ENCODE measurements around the gene CIP2A.
A peak's percentile ranks its signal among the peaks of the same experiment; 100 is the strongest.

CIP2A gene

DNA sequence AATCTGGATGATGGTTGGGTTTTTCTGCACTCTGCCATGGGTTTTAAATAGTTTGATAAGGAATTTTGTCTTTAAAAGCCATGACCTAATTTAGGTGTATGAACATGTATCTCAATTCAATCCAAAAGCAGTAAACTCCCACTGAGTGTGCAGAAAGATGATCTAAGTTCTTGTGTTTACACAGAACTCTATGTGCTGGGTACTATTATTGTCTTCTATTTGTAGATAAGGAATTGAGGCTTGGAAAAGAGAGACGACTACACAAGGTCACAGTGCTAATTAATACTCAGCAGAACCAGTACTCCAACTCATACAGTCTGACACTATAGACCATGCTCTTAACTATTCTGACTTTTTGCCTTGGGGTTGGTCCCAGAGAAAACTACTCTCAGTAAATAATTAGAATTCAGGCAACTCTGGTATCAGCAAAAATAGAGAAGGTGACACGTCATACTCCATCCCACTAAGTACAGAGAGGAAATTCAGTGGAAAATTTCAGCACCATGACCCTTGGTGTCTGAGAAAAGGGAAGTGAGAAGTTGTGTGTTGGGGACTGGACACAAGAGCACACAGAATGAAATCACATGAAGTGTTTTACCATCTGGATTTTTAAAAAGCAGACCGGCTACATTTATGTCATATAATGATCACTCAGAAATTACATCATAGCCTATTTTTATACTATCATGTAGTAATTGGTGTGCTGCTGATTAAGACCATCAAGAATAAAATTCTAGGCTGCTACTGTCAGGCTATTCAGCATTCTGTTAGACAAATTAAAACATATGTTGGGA is 60.6 kb downstream of the CIP2A start:
- H3K4me3 ChIP-seq (ENCODE audit: low read depth, low read length), result no peak overlapping the region
- peak; percentile 36 for DNase-seq (ENCODE audit: low read depth)
- TF ChIP-seq, protein P1, sequence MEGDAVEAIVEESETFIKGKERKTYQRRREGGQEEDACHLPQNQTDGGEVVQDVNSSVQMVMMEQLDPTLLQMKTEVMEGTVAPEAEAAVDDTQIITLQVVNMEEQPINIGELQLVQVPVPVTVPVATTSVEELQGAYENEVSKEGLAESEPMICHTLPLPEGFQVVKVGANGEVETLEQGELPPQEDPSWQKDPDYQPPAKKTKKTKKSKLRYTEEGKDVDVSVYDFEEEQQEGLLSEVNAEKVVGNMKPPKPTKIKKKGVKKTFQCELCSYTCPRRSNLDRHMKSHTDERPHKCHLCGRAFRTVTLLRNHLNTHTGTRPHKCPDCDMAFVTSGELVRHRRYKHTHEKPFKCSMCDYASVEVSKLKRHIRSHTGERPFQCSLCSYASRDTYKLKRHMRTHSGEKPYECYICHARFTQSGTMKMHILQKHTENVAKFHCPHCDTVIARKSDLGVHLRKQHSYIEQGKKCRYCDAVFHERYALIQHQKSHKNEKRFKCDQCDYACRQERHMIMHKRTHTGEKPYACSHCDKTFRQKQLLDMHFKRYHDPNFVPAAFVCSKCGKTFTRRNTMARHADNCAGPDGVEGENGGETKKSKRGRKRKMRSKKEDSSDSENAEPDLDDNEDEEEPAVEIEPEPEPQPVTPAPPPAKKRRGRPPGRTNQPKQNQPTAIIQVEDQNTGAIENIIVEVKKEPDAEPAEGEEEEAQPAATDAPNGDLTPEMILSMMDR (IDR thresholded peaks at IDR 0.05; ENCODE audit: low read depth, low read length, missing control alignments), result no peak

DNA sequence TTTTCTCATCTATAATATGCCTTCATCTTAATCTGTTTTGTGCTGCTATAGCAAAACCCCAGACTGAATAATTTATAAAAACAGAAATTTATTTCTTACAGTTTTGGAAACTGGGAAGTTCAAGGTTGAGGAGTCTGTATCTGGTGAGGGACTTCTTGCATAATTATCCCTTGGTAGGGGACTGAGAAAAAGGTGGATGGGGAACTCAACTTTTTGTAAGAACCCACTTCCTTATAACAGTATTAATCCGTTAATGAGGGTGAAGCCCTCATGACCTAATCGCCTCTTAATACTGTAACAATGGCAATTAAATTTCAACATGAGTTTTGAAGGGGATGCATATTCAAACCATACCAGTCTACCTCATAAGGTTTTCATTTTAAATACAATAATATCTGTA is 61.4 kb downstream of the CIP2A start:
- TF ChIP-seq, protein P1 (IDR thresholded peaks at IDR 0.05; ENCODE audit: low read depth, low read length, missing control alignments), result no peak
- no peak for DNase-seq (ENCODE audit: low read depth)
- no peak overlapping the region for H3K4me3 ChIP-seq (ENCODE audit: low read depth, low read length)

DNA sequence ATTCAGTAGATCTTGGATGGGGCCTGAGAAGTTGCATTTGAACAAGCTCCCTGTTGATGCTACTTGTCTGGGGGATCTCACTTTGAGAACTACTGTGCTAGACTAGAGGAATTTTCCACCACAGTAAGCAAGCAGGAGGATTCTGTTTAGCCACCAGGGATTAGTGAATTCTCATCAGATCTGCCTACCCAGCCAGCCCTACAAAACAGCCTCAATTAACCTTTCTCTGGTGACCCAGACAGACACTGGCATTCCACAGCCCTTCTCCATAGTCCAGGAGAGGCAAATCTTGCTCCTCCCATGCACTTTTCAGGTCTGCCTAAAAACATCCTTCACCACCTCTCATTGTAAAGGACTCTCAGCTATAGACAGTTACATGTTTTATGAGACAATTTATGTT is 62.1 kb downstream of the CIP2A start:
- H3K4me3 ChIP-seq (ENCODE audit: low read depth, low read length), result no peak overlapping the region
- TF ChIP-seq, protein P1 (IDR thresholded peaks at IDR 0.05; ENCODE audit: low read depth, low read length, missing control alignments), result no peak
- DNase-seq (ENCODE audit: low read depth), result no peak

DNA sequence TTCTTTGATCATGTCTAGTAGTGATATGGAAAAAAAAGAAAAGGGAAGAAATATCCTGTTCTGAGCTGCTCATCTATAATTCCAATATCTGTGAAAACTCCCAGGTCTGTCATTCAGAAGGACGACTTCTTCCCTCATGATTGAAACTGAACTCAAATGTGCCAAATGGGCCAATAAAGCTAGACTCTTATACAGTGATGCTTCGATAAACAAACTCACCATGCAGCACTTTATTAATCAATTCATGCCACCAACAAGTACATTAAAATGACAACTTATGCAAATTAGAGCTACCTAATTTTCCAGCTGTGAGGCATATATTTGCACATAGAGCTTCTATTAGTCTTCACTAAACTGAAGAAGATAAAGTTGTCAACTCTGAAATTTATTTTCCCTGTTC is 63.3 kb downstream of the CIP2A start:
- H3K4me3 ChIP-seq (ENCODE audit: low read depth, low read length), result no peak overlapping the region
- TF ChIP-seq, protein P1 (IDR thresholded peaks at IDR 0.05; ENCODE audit: low read depth, low read length, missing control alignments), result no peak
- DNase-seq (ENCODE audit: low read depth), result no peak

DNA sequence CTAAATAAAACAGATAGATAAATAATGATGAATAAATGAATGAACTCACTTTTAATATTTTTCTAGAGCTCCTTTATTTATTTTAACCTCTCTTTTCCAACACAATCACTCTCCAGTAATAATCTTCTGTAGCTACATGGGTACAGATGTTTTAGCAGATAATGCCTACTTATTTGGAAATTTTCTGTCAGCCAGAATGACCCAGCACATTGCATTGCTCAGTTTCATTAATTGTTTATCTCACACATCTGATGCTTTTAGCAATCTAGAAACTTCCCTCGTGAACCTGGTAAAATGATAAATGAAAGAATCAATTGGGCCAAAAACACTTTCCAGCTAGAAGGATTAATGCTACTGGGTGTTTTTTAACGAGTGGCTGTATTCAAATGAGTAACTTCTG is 64.0 kb downstream of the CIP2A start:
- TF ChIP-seq, protein P1 (IDR thresholded peaks at IDR 0.05; ENCODE audit: low read depth, low read length, missing control alignments), result no peak
- no peak overlapping the region for H3K4me3 ChIP-seq (ENCODE audit: low read depth, low read length)
- no peak for DNase-seq (ENCODE audit: low read depth)

DNA sequence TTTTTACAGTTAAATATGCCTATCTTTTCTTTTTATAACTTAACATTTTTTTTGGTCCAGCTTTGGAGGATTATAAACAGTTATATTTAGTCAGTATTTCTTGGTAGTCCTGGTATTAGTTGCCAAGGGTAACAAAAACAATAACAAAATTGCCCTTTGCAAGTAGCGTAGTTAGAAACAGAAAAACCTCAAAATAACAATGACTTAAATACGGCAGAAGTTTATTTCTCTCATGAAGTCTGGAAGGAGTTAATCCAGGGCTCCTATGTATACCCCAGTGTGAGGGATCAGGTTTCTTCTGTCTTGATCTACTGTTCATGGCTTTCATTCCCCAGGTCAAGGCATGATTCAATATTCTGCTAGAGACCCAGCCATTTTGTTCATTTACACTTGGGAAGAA is 64.7 kb downstream of the CIP2A start:
- TF ChIP-seq, protein P1 (IDR thresholded peaks at IDR 0.05; ENCODE audit: low read depth, low read length, missing control alignments), result no peak
- no peak for DNase-seq (ENCODE audit: low read depth)
- H3K4me3 ChIP-seq (ENCODE audit: low read depth, low read length), result no peak overlapping the region

DNA sequence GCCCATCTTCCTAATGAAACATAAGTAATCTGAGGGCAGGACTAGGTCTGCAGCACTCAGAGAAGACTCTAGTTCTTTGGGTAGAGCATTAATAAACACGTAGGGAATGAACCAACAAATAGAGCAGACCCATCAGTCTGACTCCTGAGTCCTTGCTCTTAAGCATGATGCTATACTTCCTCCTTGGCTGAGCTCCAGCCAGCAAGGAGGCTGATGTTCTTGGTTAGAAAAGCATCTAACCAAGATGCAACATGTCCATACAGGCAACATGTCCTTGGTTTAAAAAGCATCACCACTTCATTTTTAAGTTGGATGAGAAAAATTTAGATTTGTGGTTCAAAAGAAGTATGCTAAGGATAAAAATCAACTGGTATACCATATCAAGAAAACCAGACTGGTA is 70.3 kb downstream of the CIP2A start:
- no peak for DNase-seq (ENCODE audit: low read depth)
- TF ChIP-seq, protein P1 (IDR thresholded peaks at IDR 0.05; ENCODE audit: low read depth, low read length, missing control alignments), result no peak
- H3K4me3 ChIP-seq (ENCODE audit: low read depth, low read length), result no peak overlapping the region
